ENCODE results near the gene COX10. TPM values are rescaled to one million over a fixed set of nuclear protein-coding genes. Genes with fewer than 3 reads are reported as not detected.

COX10 gene
- total and polyA plus RNA-seq, 10 donors = 3.0 to 28.8 (median 14.9) TPM

DNA sequence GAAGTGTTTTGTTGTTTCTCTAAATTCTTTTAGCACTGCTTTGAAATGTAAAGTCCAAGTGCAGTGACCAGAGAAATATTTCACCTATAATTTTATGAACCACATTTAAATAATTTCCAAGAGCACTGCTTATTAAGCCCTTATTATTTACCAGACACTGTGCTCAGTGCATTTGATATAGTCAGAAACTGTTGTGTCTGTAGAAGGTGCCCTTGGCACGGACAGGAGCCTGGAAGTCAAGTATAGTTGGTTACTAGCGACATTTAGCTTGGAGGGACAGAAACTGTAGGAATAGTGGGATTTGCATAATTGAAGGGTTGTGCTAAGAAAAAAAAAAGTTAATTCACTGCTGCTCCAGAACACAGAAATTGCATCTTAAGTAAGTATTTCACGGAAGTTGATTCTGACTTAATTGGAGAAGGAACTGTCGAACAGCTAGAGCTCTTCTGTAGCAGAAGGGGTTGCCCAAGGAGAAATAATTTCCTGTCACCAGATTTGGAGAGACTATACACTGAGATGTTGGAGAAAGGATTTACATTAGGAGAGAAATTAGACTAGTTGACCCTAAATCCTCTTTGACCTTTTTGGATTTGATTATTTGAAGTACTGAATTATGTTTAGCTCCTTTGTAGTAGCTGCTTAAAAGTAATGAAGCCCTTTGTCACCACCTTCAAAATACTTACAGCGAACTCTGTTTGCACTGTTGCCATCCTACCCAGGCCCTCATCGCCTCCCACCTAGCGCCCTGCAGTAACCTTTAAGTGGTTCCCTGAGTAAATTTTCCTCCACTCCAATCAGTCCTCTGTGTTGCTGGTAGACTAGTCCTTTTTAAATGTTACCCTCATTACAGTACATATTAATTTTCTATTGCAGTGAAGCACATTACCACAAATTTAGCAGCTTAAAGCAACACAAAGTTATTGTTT is 25.6 kb downstream of the COX10 start:
- no peak overlapping the region for H3K27ac ChIP-seq
- no peaks in the 10 kb centered on the region for H3K9me3 ChIP-seq
- H3K4me1 ChIP-seq = peaks cover 0 to 13% (median 3%) of the 10 kb centered on the region in 6 donors
- H3K4me3 ChIP-seq = no peak overlapping the region
- no peak for DNase-seq
- TF ChIP-seq POLR2AphosphoS5 (IDR thresholded peaks at IDR 0.05) (no peak), POLR2A (IDR thresholded peaks at IDR 0.05) (no peak)
- TF ChIP-seq, protein P1, sequence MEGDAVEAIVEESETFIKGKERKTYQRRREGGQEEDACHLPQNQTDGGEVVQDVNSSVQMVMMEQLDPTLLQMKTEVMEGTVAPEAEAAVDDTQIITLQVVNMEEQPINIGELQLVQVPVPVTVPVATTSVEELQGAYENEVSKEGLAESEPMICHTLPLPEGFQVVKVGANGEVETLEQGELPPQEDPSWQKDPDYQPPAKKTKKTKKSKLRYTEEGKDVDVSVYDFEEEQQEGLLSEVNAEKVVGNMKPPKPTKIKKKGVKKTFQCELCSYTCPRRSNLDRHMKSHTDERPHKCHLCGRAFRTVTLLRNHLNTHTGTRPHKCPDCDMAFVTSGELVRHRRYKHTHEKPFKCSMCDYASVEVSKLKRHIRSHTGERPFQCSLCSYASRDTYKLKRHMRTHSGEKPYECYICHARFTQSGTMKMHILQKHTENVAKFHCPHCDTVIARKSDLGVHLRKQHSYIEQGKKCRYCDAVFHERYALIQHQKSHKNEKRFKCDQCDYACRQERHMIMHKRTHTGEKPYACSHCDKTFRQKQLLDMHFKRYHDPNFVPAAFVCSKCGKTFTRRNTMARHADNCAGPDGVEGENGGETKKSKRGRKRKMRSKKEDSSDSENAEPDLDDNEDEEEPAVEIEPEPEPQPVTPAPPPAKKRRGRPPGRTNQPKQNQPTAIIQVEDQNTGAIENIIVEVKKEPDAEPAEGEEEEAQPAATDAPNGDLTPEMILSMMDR (IDR thresholded peaks at IDR 0.05 in 8 of 11, conservative IDR thresholded peaks at IDR 0.05 in 3 of 11) = no peak
- WGBS, 5 donors = 78 to 90% (median 86%) methylated on average over 7 of the region's 7 CpGs
- H3K27me3 ChIP-seq (replicated peaks in 1 of 7) = no peaks in the 10 kb centered on the region
- intact Hi-C loops (cut with DNase I; ENCODE audit: low total_unique reads) = no loop called here
- H3K36me3 ChIP-seq = no peaks in the 10 kb centered on the region

DNA sequence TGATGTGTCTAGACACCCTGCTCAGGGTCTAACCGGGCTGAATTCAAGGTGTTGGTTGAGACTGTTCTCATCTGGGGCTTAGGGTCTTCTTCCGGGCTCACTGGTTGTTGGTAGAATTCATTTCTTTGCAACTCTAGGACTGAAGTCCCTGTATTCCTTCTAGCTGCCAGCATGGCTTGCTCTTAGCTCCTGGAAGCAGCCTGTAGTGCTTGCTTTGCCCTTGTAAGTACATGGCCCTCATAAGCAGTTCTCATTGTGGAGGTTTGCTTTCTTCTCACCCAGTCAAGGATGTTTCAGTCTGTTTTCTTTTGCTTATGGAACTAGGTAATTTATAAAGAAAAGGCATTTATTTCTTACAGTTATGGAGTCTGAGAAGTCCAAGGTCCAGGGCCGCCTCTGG is 26.3 kb downstream of the COX10 start:
- intact Hi-C loops (cut with DNase I; ENCODE audit: low total_unique reads) = no loop called here
- Histone ChIP-seq H3K9me3 (no peaks in the 10 kb centered on the region), H3K36me3 (no peaks in the 10 kb centered on the region), H3K27ac (no peak overlapping the region), H3K4me3 (no peak overlapping the region), H3K4me1 (peaks cover 0 to 13% (median 3%) of the 10 kb centered on the region in 6 donors), H3K27me3 (replicated peaks in 1 of 7) (no peaks in the 10 kb centered on the region)
- TF ChIP-seq POLR2AphosphoS5 (IDR thresholded peaks at IDR 0.05) = no peak
- TF ChIP-seq POLR2A (IDR thresholded peaks at IDR 0.05) = no peak
- TF ChIP-seq, protein P1 (IDR thresholded peaks at IDR 0.05 in 8 of 11, conservative IDR thresholded peaks at IDR 0.05 in 3 of 11) = no peak
- DNase-seq = no peak
- 95 to 99% (median 96%) methylated on average over 3 of the region's 3 CpGs for WGBS, 5 donors

DNA sequence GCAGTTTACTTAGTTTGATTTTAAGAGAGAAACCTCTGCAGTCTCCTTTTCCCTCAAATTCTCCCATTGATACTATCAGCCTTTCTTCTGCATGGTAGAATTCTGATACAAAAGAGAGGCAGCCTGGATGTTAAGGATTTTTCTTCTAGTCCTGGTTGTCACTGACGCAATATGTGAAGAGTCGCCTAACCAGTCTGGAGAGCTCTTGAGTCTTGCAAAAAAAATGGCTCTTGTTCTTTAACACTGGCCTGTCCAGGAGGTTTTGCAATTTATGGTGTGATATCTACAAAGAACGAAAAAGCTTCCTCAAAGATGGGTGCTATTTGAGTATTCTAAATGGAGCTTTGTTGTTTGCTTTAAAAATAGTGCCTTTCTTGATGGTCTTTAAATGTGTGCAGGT is 28.9 kb downstream of the COX10 start:
- Histone ChIP-seq H3K4me3 (no peak overlapping the region), H3K27me3 (replicated peaks in 1 of 7) (no peaks in the 10 kb centered on the region), H3K36me3 (peaks cover 0 to 23% (median 2%) of the 10 kb centered on the region in 6 donors), H3K9me3 (no peaks in the 10 kb centered on the region), H3K4me1 (peaks cover 0 to 8% (median 3%) of the 10 kb centered on the region in 6 donors), H3K27ac (no peak overlapping the region)
- intact Hi-C loops (cut with DNase I; ENCODE audit: low total_unique reads) = no loop called here
- TF ChIP-seq POLR2A (IDR thresholded peaks at IDR 0.05) = no peak
- no peak for TF ChIP-seq POLR2AphosphoS5 (IDR thresholded peaks at IDR 0.05)
- TF ChIP-seq, protein P1 (IDR thresholded peaks at IDR 0.05 in 8 of 11, conservative IDR thresholded peaks at IDR 0.05 in 3 of 11) = no peak
- no peak for DNase-seq
- WGBS, 5 donors = 56 to 92% (median 86%) methylated on average over 3 of the region's 3 CpGs

DNA sequence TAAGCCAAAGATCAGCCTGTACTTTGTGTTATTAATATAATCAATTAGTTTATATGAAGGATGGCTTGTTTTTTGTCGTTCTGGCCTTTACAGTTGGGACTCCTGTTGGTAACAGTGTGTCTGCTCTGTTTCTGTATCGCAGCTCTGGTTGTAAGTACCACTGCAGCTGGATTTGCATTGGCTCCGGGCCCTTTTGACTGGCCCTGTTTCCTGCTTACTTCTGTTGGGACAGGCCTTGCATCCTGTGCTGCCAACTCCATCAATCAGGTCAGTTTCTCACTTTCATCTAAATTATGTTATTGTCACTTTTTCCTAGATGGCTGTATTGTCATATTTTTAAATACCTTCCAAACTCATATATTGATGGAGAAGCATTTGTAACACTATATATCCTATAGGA is 32.7 kb downstream of the COX10 start:
- no peak overlapping the region for H3K4me3 ChIP-seq
- DNase-seq = no peak
- 65 to 80% (median 71%) methylated on average over 3 of the region's 3 CpGs for WGBS, 5 donors

More for the DNA sequence above, 32.7 kb downstream of the COX10 start:
- peaks cover 0 to 32% (median 2%) of the 10 kb centered on the region in 6 donors for H3K36me3 ChIP-seq
- H3K27me3 ChIP-seq (replicated peaks in 1 of 7) = no peaks in the 10 kb centered on the region
- intact Hi-C loops (cut with DNase I; ENCODE audit: low total_unique reads) = loop anchor here (10.0 kb wide), 1 partner anchor 63 kb away; no protein-coding TSS in a partner anchor
- peaks cover 0 to 6% (median 0%) of the 10 kb centered on the region in 6 donors for H3K4me1 ChIP-seq
- no peak overlapping the region for H3K27ac ChIP-seq
- H3K9me3 ChIP-seq = no peaks in the 10 kb centered on the region
- no peak for TF ChIP-seq POLR2AphosphoS5 (IDR thresholded peaks at IDR 0.05)
- TF ChIP-seq POLR2A (IDR thresholded peaks at IDR 0.05) = no peak
- TF ChIP-seq, protein P1 (IDR thresholded peaks at IDR 0.05 in 8 of 11, conservative IDR thresholded peaks at IDR 0.05 in 3 of 11) = no peak

All from spleen (tissue), 11 donors.